ENCODE results near the gene SYNC. TPM values are rescaled to one million over a fixed set of nuclear protein-coding genes. Genes with fewer than 3 reads are reported as not detected.
"Not testable (repeated sequence)": the region's sequence is repeated elsewhere in the genome, so short reads cannot be mapped to it uniquely, and the experiment has no call there.

The SYNC gene
- total RNA-seq, 2 donors from 2014 or later: not detected

- ATAC-seq (no peak), DNase-seq (ENCODE audit: low spot score in 2 of 2) (no peak)
- Mint-ChIP-seq H3K9me3 (no peaks in the 10 kb centered on the region), H3K36me3 (peaks cover 5 to 7% of the 10 kb centered on the region in 2 donors), H3K27ac (no peak overlapping the region)
Observed at GRCh38 chr1:32706491-32706890, 3.9 kb upstream of the SYNC start.

- ATAC-seq (no peak), DNase-seq (ENCODE audit: low spot score in 2 of 2) (no peak)
- H3K36me3 Mint-ChIP-seq: peaks cover 5 to 7% of the 10 kb centered on the region in 2 donors
- no peak overlapping the region for H3K27ac Mint-ChIP-seq
- H3K9me3 Mint-ChIP-seq: no peaks in the 10 kb centered on the region
Observed at GRCh38 chr1:32705516-32705915, 2.9 kb upstream of the SYNC start.

- no peak for ATAC-seq
- Mint-ChIP-seq H3K36me3 (peaks cover 5 to 7% of the 10 kb centered on the region in 2 donors), H3K9me3 (no peaks in the 10 kb centered on the region), H3K27ac (no peak overlapping the region)
- no peak for DNase-seq (ENCODE audit: low spot score in 2 of 2)
Observed at GRCh38 chr1:32703479-32704291, 1.1 kb upstream of the SYNC start.

- Mint-ChIP-seq H3K9me3 (no peaks in the 10 kb centered on the region), H3K27ac (no peak overlapping the region), H3K36me3 (peaks cover 5 to 7% of the 10 kb centered on the region in 2 donors)
- peak in 1 of 2 donors; percentile 16 for ATAC-seq
- DNase-seq (ENCODE audit: low spot score in 2 of 2): no peak
Observed at GRCh38 chr1:32701951-32702598, 495 bp downstream of the SYNC start.

- no peak for DNase-seq (ENCODE audit: low spot score in 2 of 2)
- peak in 1 of 2 donors; percentile 10 for ATAC-seq
- H3K36me3 Mint-ChIP-seq: peaks cover 5 to 7% of the 10 kb centered on the region in 2 donors
- no peaks in the 10 kb centered on the region for H3K9me3 Mint-ChIP-seq
- no peak overlapping the region for H3K27ac Mint-ChIP-seq
Observed at GRCh38 chr1:32701421-32701911, 1.1 kb downstream of the SYNC start.

GRCh38 chr1:32696996-32697395 lies 5.6 kb downstream of the SYNC start:
- not testable (repeated sequence) for H3K27ac Mint-ChIP-seq; DNase-seq (ENCODE audit: low spot score in 2 of 2); H3K36me3 Mint-ChIP-seq; ATAC-seq; H3K9me3 Mint-ChIP-seq

- ATAC-seq (no peak), DNase-seq (ENCODE audit: low spot score in 2 of 2) (no peak)
- Mint-ChIP-seq H3K9me3 (no peaks in the 10 kb centered on the region), H3K27ac (peak overlapping the region in 1 of 2 donors; percentile 72), H3K36me3 (no peaks in the 10 kb centered on the region)
Observed at GRCh38 chr1:32696041-32696440, 6.5 kb downstream of the SYNC start.

- peak overlapping the region in 1 of 2 donors; percentile 20 for H3K27ac Mint-ChIP-seq
- DNase-seq (ENCODE audit: low spot score in 2 of 2): no peak
- no peaks in the 10 kb centered on the region for H3K36me3 Mint-ChIP-seq
- ATAC-seq: no peak
- H3K9me3 Mint-ChIP-seq: no peaks in the 10 kb centered on the region
Observed at GRCh38 chr1:32695098-32695904, 7.3 kb downstream of the SYNC start.

GRCh38 chr1:32693455-32694174 lies 9.0 kb downstream of the SYNC start:
- Mint-ChIP-seq H3K9me3 (no peaks in the 10 kb centered on the region), H3K27ac (no peak overlapping the region), H3K36me3 (no peaks in the 10 kb centered on the region)
- ATAC-seq: no peak
- no peak for DNase-seq (ENCODE audit: low spot score in 2 of 2)

- no peak for ATAC-seq
- no peak overlapping the region for H3K27ac Mint-ChIP-seq
- no peaks in the 10 kb centered on the region for H3K9me3 Mint-ChIP-seq
- H3K36me3 Mint-ChIP-seq: no peaks in the 10 kb centered on the region
- DNase-seq (ENCODE audit: low spot score in 2 of 2): no peak
Observed at GRCh38 chr1:32686387-32686786, 16.2 kb downstream of the SYNC start.

GRCh38 chr1:32685498-32685897 lies 17.1 kb downstream of the SYNC start:
- no peak overlapping the region for H3K27ac Mint-ChIP-seq
- H3K9me3 Mint-ChIP-seq: no peaks in the 10 kb centered on the region
- DNase-seq (ENCODE audit: low spot score in 2 of 2): no peak
- no peak for ATAC-seq
- H3K36me3 Mint-ChIP-seq: no peaks in the 10 kb centered on the region

GRCh38 chr1:32684167-32684811 lies 18.3 kb downstream of the SYNC start:
- ATAC-seq (peak in 1 of 2 donors; percentile 52), DNase-seq (ENCODE audit: low spot score in 2 of 2) (no peak)
- Mint-ChIP-seq H3K9me3 (no peaks in the 10 kb centered on the region), H3K27ac (peak overlapping the region in 1 of 2 donors; percentile 60), H3K36me3 (peaks cover 0 to 10% of the 10 kb centered on the region in 2 donors)

- peaks cover 0 to 12% of the 10 kb centered on the region in 2 donors for H3K36me3 Mint-ChIP-seq
- ATAC-seq: no peak
- peak overlapping the region in 1 of 2 donors; percentile 60 for H3K27ac Mint-ChIP-seq
- no peak for DNase-seq (ENCODE audit: low spot score in 2 of 2)
- H3K9me3 Mint-ChIP-seq: no peaks in the 10 kb centered on the region
Observed at GRCh38 chr1:32683397-32683796, 19.2 kb downstream of the SYNC start.

GRCh38 chr1:32681999-32682398 lies 20.6 kb downstream of the SYNC start:
- no peaks in the 10 kb centered on the region for H3K9me3 Mint-ChIP-seq
- peaks cover 0 to 19% of the 10 kb centered on the region in 2 donors for H3K36me3 Mint-ChIP-seq
- ATAC-seq (no peak), DNase-seq (ENCODE audit: low spot score in 2 of 2) (no peak)
- H3K27ac Mint-ChIP-seq: no peak overlapping the region

- no peak overlapping the region for H3K27ac Mint-ChIP-seq
- no peaks in the 10 kb centered on the region for H3K9me3 Mint-ChIP-seq
- ATAC-seq (no peak), DNase-seq (ENCODE audit: low spot score in 2 of 2) (no peak)
- peaks cover 0 to 19% of the 10 kb centered on the region in 2 donors for H3K36me3 Mint-ChIP-seq
Observed at GRCh38 chr1:32681509-32681908, 21.1 kb downstream of the SYNC start.

GRCh38 chr1:32680642-32681041 lies 21.9 kb downstream of the SYNC start:
- peaks cover 0 to 19% of the 10 kb centered on the region in 2 donors for H3K36me3 Mint-ChIP-seq
- H3K27ac Mint-ChIP-seq: peak overlapping the region in 1 of 2 donors; percentile 39
- no peak for ATAC-seq
- DNase-seq (ENCODE audit: low spot score in 2 of 2): no peak
- no peaks in the 10 kb centered on the region for H3K9me3 Mint-ChIP-seq

Measured in activated naive CD4-positive, alpha-beta T cell treated with anti-CD3 and anti-CD28 coated beads, Interleukin-2, amount 50 U/mL, for 72 hours (primary cell).